IMR-90 (cell line): ENCODE data around the gene ANKRD13A.

ENCODE experiments used
- CHD1 ChIP-seq: IDR thresholded peaks from 2 replicates; pipeline ENCODE4 v1.6.1; 2012; ENCODE audit warnings: low read depth, low read length, improper control_type of control experiment
- FOS ChIP-seq: fragments of 150-350 bp; IDR thresholded peaks from 2 replicates; pipeline ENCODE4 v1.6.1; 2016; ENCODE audit warnings: low read depth, low read length
- POLR2A ChIP-seq: IDR thresholded peaks from 2 replicates; pipeline ENCODE4 v1.6.1; 2012; ENCODE audit warnings: mild to moderate bottlenecking, low read depth, low read length
- SMC3 ChIP-seq: fragments of 150-350 bp; IDR thresholded peaks from 2 replicates; pipeline ENCODE4 v1.6.1; 2016; ENCODE audit warnings: low read depth, mild to moderate bottlenecking, antibody characterized with exemption, low read length, moderate library complexity
- TF ChIP-seq, protein P1 (sequence below): conservative IDR thresholded peaks from 2 replicates; pipeline ENCODE4 v1.5.1; 2012; ENCODE audit warnings: mild to moderate bottlenecking, low read depth, low read length, improper control_type of control experiment
- TF ChIP-seq, protein P2 (sequence below): fragments of 150-350 bp; IDR thresholded peaks from 2 replicates; pipeline ENCODE4 v1.6.1; 2016; ENCODE audit warnings: low read depth, mild to moderate bottlenecking, low read length, moderate library complexity, borderline replicate concordance

DNA sequence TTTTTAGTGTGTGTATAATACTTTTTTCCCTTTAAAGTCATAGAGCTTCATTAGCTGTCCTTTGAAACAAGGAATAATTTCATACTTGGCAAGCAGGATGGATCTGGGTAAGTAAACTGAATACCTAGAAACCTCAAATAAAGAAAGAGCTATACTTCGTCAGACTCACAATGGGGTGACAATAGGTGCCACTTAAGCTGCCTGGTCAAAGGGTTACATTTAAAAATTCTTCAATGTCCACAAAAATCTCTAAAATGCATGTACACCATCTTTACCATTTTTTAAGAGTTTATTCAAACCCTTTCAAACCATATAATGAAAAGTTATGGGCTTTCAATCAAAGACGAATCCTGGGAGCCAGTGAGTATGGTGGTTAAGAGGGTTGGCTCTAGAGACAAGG is 6.1 kb upstream of the ANKRD13A start:
- TF ChIP-seq POLR2A = no peak
- TF ChIP-seq, protein P1, sequence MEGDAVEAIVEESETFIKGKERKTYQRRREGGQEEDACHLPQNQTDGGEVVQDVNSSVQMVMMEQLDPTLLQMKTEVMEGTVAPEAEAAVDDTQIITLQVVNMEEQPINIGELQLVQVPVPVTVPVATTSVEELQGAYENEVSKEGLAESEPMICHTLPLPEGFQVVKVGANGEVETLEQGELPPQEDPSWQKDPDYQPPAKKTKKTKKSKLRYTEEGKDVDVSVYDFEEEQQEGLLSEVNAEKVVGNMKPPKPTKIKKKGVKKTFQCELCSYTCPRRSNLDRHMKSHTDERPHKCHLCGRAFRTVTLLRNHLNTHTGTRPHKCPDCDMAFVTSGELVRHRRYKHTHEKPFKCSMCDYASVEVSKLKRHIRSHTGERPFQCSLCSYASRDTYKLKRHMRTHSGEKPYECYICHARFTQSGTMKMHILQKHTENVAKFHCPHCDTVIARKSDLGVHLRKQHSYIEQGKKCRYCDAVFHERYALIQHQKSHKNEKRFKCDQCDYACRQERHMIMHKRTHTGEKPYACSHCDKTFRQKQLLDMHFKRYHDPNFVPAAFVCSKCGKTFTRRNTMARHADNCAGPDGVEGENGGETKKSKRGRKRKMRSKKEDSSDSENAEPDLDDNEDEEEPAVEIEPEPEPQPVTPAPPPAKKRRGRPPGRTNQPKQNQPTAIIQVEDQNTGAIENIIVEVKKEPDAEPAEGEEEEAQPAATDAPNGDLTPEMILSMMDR = no peak
- no peak for TF ChIP-seq CHD1
- no peak for TF ChIP-seq FOS
- TF ChIP-seq, protein P2, sequence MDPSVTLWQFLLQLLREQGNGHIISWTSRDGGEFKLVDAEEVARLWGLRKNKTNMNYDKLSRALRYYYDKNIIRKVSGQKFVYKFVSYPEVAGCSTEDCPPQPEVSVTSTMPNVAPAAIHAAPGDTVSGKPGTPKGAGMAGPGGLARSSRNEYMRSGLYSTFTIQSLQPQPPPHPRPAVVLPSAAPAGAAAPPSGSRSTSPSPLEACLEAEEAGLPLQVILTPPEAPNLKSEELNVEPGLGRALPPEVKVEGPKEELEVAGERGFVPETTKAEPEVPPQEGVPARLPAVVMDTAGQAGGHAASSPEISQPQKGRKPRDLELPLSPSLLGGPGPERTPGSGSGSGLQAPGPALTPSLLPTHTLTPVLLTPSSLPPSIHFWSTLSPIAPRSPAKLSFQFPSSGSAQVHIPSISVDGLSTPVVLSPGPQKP = no peak
- TF ChIP-seq SMC3 = no peak
